HG03196 (cell line): ENCODE measurements around the gene SLF2.
A peak's percentile ranks its signal among the peaks of the same experiment; 100 is the strongest.

Experiments
- ATAC-seq: cut with Tn5 transposase; IDR thresholded peaks from one replicate; pipeline ENCODE4 v1.9.1; 2021; ENCODE audit not compliant: unreplicated experiment

The SLF2 gene

DNA sequence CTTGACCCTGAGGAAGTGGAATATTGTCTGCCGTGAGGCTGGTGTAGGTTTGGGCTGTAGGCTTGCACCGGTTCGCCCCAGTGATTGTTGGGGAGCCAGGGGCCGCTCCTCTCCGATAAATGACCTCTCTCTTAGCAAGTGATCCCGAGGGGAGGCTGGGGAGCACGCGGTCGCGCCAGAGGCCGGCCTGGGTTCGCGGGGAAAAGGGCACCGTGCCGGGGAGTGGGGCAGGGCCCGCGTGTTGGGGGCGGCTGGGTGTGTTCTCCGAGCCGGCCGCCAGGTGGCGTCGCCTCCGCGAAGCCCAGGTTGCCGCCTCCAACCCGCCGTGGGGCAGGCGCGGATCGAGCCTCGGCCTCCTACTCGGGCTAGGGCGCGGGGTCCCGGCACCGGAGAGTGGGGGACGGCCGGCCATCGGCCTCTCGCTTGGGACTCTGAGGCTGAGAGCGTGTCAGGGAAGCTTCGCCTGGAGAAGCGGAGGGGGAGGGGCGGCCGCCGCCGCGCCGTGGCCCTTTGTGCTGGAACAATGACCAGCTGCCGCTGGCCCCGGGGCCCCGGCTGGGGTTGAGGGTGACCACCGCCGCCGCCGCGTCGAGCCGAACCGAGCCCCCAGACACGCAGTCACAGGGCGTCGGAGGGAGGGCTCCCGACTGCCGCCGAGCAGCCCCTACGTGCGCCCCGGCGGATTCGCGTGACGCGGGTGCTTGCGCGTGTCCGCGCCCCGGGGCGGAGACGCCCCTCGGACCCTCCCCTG is 86.4 kb downstream of the SLF2 start:
- ATAC-seq = peak; percentile 43

- ATAC-seq = no peak
These were observed 87.0 kb downstream of the SLF2 start, which contains the start of gene LZTS2 for GRCh38 chr10:100999742-101000126. TSS of gene LZTS2 (plus strand) at chr10:100999808. CDS start at chr10:101002539, 2,731 bp downstream.

DNA sequence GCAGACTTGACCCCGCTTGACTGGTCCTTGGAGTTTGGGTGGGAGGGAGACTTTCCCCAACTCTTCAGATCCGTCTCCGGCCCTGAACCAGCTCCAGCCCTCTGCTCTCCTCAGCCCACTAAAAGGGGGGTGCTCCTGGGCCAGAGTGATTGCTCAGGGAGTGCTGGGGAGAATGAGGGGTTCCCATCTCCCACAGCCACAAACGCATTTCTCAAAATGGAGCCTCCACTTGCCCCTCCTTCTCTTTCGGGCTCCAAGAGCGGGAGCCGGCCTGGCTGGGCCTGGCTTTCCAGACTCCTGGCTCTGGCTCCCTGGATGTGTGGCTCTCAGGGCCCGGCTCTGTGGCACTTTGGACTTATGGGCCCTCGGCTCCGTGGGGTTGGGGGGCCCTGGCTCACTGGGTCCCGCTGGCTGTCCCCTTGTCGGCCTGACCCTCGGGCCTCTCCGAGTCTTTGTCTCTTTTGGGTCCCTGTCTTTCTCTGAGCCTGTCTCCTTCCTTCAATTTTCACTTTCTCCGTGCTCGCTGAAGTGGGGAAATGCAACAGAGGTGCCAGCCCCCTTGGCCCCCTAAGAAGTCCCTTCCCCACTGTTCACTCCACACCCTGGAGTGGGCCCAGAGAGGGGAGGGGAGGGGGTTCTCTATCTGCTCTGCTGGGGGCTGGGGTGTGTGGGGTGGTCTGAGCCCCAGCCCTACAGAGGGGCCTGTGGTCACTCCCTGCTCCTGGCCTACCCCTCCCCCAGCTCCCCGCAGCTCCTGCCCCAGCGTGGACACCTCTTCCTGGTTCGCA is 87.6 kb downstream of the SLF2 start:
- no peak for ATAC-seq

GRCh38 chr10:101000915-101001658 is 88.3 kb downstream of the SLF2 start:
- ATAC-seq = no peak

DNA sequence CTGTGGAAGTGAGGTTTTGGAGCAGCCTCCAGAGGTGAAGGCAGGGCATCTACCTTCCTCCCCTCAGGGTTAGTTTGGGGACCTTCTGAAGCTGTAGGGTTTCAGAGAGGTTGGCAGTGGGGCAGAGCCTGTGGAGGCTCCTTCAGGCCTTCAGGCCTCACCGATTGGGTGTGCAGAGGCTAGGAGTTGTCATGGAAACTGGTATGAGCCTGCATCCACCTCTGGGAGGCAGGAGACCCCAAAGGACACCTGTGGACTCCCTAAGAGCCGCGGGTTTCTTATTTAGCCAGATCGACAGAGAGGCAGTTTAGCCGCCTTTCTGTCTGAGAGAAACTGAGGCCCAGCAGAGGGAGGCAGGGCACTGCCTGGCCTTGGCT is 88.9 kb downstream of the SLF2 start:
- ATAC-seq = no peak

- ATAC-seq = no peak
These were observed 89.7 kb downstream of the SLF2 start for GRCh38 chr10:101002456-101002855.

- no peak for ATAC-seq
These were observed 91.0 kb downstream of the SLF2 start for GRCh38 chr10:101003639-101004206.

DNA sequence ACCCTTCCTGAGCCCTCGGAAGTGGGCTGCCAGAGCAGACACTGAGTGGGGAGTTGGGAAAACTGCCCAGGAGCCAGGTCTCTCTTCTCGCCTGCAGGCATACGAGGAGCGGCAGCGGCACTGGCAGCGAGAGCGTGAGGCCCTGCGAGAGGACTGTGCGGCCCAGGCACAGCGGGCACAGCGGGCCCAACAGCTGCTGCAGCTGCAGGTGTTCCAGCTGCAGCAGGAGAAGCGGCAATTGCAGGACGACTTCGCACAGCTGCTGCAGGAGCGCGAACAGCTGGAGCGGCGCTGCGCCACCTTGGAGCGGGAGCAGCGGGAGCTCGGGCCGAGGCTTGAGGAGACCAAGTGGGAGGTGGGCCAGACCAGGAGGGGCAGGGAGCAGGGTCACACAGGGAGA is 92.6 kb downstream of the SLF2 start:
- ATAC-seq = no peak

DNA sequence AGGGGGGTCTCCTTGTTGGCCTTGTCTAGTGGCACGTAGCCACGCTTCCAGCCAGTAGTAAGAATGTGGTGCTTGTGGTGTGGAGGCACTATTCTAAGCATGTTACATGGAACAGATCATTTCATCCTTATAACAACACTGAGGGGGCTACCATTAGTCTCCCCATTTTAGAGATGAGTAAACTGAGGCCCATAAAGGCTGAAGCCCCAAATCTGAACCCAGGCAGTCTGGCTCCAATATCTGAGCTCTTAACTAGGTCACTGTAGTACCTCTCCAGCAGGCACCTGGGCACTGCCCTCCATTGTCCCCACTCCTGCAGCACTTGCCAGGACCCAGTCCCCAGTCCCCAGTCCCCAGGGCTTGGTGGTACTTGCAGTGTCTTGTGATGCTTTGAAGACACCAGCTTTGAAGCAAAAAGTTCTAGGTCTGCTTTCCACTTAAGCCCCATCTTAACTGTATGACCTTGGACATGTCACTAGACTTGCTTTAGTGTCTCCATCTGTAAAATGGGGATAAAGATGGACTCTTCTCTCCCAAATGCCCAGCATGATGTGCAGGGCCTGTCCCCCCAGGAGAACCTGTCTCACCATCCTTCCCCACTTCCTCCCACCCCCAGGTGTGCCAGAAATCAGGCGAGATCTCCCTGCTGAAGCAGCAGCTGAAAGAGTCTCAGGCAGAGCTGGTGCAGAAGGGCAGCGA is 93.3 kb downstream of the SLF2 start:
- ATAC-seq = no peak

GRCh38 chr10:101006593-101007098 is 93.9 kb downstream of the SLF2 start:
- no peak for ATAC-seq

GRCh38 chr10:101007099-101007711 is 94.4 kb downstream of the SLF2 start:
- ATAC-seq = no peak

DNA sequence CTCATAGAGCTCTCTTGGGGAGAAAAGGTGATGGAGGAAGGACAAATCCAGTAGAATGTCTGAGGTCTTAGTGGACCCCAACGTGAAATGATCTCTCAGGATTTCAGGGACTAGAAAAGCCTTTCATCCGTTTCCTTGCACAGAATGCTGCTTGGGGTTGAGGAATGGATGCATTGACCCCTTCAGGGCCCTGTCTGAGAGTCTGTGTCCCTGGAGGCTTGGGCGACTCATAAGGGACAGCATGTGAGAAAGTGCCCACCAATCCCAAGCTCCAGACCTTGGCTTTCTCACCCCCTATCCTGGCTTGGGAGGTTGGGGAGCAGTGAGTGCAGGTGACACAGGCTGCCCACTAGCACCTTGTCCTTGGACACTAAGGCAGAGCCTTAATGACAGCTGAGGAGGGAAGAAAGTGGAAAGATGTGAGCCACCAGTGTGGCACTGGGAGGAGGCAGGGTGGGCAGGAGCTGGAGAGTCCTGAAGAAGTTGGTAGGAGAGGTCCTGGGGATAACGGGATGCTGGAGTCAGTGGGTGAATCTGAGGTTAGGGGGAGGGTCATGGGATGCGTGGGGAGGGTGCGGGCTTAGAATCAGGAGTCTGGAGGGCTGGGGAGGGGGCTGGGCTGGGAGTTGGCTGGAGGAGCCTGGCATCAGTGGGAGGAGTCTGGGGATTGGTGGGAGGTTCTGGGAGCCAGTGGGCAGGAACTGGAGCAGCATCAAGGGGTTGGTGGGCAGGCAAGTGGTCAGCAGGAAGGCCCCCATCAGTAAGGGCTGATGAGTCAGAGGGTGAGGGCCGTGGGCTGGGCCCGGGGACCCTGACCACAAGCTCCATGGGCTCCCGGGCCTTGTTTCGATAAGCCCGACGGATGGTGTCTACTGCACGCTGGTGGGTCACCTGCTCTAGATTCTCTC is 95.4 kb downstream of the SLF2 start:
- ATAC-seq = no peak

- no peak for ATAC-seq
These were observed 96.2 kb downstream of the SLF2 start for GRCh38 chr10:101008823-101009423.

DNA sequence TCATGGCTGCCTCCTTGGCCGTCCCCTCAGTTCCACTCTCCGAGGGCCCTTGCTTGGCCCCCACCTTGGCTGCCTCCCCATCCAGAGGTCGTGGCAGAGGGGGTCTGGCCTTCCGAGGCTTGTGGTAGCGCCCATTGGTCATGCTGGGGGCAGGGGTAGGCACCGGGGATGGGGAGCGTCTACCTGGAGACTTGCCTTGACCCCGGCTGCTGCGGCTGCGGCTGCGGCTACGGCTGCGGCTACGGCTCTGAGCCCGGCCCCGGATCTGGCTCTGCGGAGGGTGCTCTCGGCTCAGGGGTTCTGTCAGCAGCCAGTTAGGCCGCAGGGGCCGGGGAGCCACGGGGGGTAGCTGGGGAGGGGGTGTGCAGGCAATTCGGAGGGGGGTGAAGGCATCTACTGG is 97.6 kb downstream of the SLF2 start:
- no peak for ATAC-seq

- no peak for ATAC-seq
These were observed 99.0 kb downstream of the SLF2 start for GRCh38 chr10:101011517-101012423.

DNA sequence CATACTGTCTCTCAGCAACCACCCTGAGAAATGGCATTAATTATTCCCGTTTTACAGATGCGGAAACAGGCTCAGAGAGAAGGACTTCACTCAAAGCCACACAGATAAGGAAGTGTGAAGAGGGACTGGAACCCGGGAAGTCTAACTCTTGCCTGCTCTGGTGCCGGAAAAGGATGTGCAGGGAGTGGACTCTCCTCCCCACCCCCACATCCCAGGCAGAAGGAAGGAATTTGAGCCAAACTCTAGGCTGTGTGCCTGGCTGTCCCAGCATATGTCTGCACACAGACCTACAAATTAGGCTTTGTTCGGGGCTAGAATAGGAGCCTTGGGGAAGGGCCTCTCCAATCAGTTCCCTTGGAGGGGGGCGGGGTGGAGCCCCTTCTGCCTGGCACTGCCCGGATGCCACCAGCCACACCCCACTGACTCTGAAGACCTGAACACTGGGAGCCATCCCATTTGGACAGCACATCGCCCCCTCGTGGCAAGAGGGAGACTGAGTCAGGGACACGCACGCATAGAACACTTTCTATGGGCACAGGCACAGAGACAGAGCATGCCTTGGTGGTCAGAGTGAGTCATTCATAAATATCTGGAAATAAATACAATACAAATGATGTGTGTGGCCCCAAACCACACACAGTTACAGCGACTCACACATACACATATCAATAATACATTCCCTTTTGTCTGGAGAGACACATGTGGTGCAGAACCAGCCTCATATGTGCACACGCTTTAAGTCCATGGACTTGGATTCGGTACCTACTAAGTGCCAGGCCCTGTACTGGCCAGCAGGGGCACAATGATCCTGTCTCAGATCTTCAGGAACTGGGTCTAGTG is 100.0 kb downstream of the SLF2 start:
- ATAC-seq = peak; percentile 59

GRCh38 chr10:101013365-101013825 is 100.6 kb downstream of the SLF2 start:
- no peak for ATAC-seq
